ENCODE data around the gene U2AF2. TPM values are rescaled to one million over a fixed set of nuclear protein-coding genes. Genes with fewer than 3 reads are reported as not detected.
A peak's percentile ranks its signal among the peaks of the same experiment; 100 is the strongest.

U2AF2 gene
- total RNA-seq, 1 experiment from 2014 or later, result 323 TPM

GRCh38 chr19:55623130-55623529 lies 31.7 kb upstream of the U2AF2 start:
- no peaks in the 10 kb centered on the region for H3K27me3 ChIP-seq (ENCODE audit: insufficient read depth, low read depth)
- intact Hi-C loops (cut with micrococcal nuclease; ENCODE audit: unreplicated experiment), result no loop called here
- no peak overlapping the region for H3K4me3 ChIP-seq
- no peak for DNase-seq
- TF ChIP-seq EZH2 (IDR thresholded peaks at IDR 0.05; ENCODE audit: low read depth), result no peak
- no peak for TF ChIP-seq CTCF (conservative IDR thresholded peaks at IDR 0.05)
- H3K4me1 ChIP-seq (replicated peaks; ENCODE audit: insufficient read depth), result peaks cover 14% of the 10 kb centered on the region
- H3F3A ChIP-seq (ENCODE audit: insufficient read depth, low read depth), result peaks cover 32% of the 10 kb centered on the region
- ChIA-PET CTCF (no interaction called here), POLR2A (ENCODE audit: unreplicated experiment) (interaction anchor here (0.7 kb wide), 1 partner anchor 16 kb away, joined by 9 read pairs; no protein-coding TSS in a partner anchor)
- peak overlapping the region; percentile 58; the same call in 1 of the 2 replicates for H3K4me2 ChIP-seq
- peaks cover 10% of the 10 kb centered on the region for H4K20me1 ChIP-seq (ENCODE audit: insufficient read depth)
- no peaks in the 10 kb centered on the region for H3K9me3 ChIP-seq (ENCODE audit: insufficient read depth, low read depth)
- no peak overlapping the region for H2AFZ ChIP-seq
- H3K36me3 ChIP-seq (ENCODE audit: low read depth), result no peaks in the 10 kb centered on the region
- BruUV-seq (replicated peaks), result no TSS peak
- H3K9me2 ChIP-seq (ENCODE audit: insufficient read depth), result no peaks in the 10 kb centered on the region
- no peaks in the 10 kb centered on the region for H3K79me2 ChIP-seq (ENCODE audit: low read depth)
- no peak overlapping the region for H3K27ac ChIP-seq

GRCh38 chr19:55623561-55623960 lies 31.3 kb upstream of the U2AF2 start:
- peak in 1 of 2 experiments; percentile 20 for DNase-seq
- Histone ChIP-seq H3K79me2 (ENCODE audit: low read depth) (no peaks in the 10 kb centered on the region), H3K36me3 (ENCODE audit: low read depth) (no peaks in the 10 kb centered on the region), H3K27ac (no peak overlapping the region), H3K4me1 (replicated peaks; ENCODE audit: insufficient read depth) (peaks cover 14% of the 10 kb centered on the region), H3K9me2 (ENCODE audit: insufficient read depth) (no peaks in the 10 kb centered on the region), H3K9me3 (ENCODE audit: insufficient read depth, low read depth) (no peaks in the 10 kb centered on the region), H3F3A (ENCODE audit: insufficient read depth, low read depth) (peaks cover 29% of the 10 kb centered on the region), H3K27me3 (ENCODE audit: insufficient read depth, low read depth) (no peaks in the 10 kb centered on the region), H3K4me2 (peak overlapping the region; percentile 58), H2AFZ (no peak overlapping the region), H3K4me3 (peak overlapping the region; percentile 44; the same call in 1 of the 2 replicates), H4K20me1 (ENCODE audit: insufficient read depth) (peaks cover 10% of the 10 kb centered on the region)
- TF ChIP-seq CTCF (conservative IDR thresholded peaks at IDR 0.05) (no peak), EZH2 (IDR thresholded peaks at IDR 0.05; ENCODE audit: low read depth) (no peak)
- ChIA-PET POLR2A (ENCODE audit: unreplicated experiment) (no interaction called here), CTCF (no interaction called here)
- TSS peak; percentile 63 for BruUV-seq (replicated peaks)
- intact Hi-C loops (cut with micrococcal nuclease; ENCODE audit: unreplicated experiment), result no loop called here

- DNase-seq, result peak; percentile 83 to 94
- Histone ChIP-seq H3K4me1 (replicated peaks; ENCODE audit: insufficient read depth) (peaks cover 14% of the 10 kb centered on the region), H3K4me2 (peak within 1 kb of the TSS; percentile 92), H3K36me3 (ENCODE audit: low read depth) (no peaks in the 10 kb centered on the region), H4K20me1 (ENCODE audit: insufficient read depth) (peaks cover 10% of the 10 kb centered on the region), H3K9me3 (ENCODE audit: insufficient read depth, low read depth) (no peaks in the 10 kb centered on the region), H3K4me3 (peak within 1 kb of the TSS; percentile 62), H3K27me3 (ENCODE audit: insufficient read depth, low read depth) (no peaks in the 10 kb centered on the region), H3K9me2 (ENCODE audit: insufficient read depth) (no peaks in the 10 kb centered on the region), H3F3A (ENCODE audit: insufficient read depth, low read depth) (peaks cover 22% of the 10 kb centered on the region), H3K27ac (peak within 1 kb of the TSS; percentile 75), H2AFZ (peak within 1 kb of the TSS; percentile 88), H3K79me2 (ENCODE audit: low read depth) (no peaks in the 10 kb centered on the region)
- ChIA-PET CTCF (interaction anchor here (0.6 to 1.0 kb wide), 6 partner anchors 15 to 365 kb away, joined by 3 to 14 read pairs (median 6); partner anchors contain the start of gene PPP6R1), POLR2A (ENCODE audit: unreplicated experiment) (interaction anchor here (0.6 to 1.0 kb wide), 19 partner anchors 12 to 1151 kb away, joined by 3 to 17 read pairs (median 8); partner anchors contain the start of genes CDC42EP5, ZNF628 and ZNF865)
- intact Hi-C loops (cut with micrococcal nuclease; ENCODE audit: unreplicated experiment), result loop anchor here (1.0 kb wide), 3 partner anchors 19 to 107 kb away; partner anchors contain the start of gene ZNF865
- BruUV-seq (replicated peaks), result no TSS peak
- TF ChIP-seq EZH2 (IDR thresholded peaks at IDR 0.05; ENCODE audit: low read depth) (no peak), CTCF (conservative IDR thresholded peaks at IDR 0.05) (no peak)
Observed at GRCh38 chr19:55624109-55625003, 30.5 kb upstream of the U2AF2 start, which contains the start of gene ZNF784. Gene ZNF784, minus strand, starts transcription at chr19:55624566. Its CDS starts 5 bp downstream, at chr19:55624561.
